Activated CD8-positive, alpha-beta memory T cell treated with anti-CD3 and anti-CD28 coated beads, Interleukin-2, amount 50 U/mL, for 1 hour (primary cell): ENCODE results near the gene CSNK2A2.

Experiments used
- DNase-seq: peaks from one replicate; pipeline ENCODE4 v3.0.0-alpha.2; 2020; ENCODE audit errors: extremely low read depth

CSNK2A2 gene

GRCh38 chr16:58198803-58199411 is 1.0 kb upstream of the CSNK2A2 start:
- no peak for DNase-seq

- no peak for DNase-seq
Observed at GRCh38 chr16:58197314-58198012, 443 bp downstream of the CSNK2A2 start.

- DNase-seq = no peak
Observed at GRCh38 chr16:58196898-58197313, 1.0 kb downstream of the CSNK2A2 start.

GRCh38 chr16:58195771-58196170 is 2.1 kb downstream of the CSNK2A2 start:
- no peak for DNase-seq

GRCh38 chr16:58195344-58195743 is 2.6 kb downstream of the CSNK2A2 start:
- no peak for DNase-seq

- DNase-seq = no peak
Observed at GRCh38 chr16:58194790-58195189, 3.1 kb downstream of the CSNK2A2 start.

- no peak for DNase-seq
Observed at GRCh38 chr16:58187665-58188421, 10.1 kb downstream of the CSNK2A2 start.

- no peak for DNase-seq
Observed at GRCh38 chr16:58187092-58187491, 10.8 kb downstream of the CSNK2A2 start.

GRCh38 chr16:58186176-58186944 is 11.5 kb downstream of the CSNK2A2 start:
- no peak for DNase-seq

- no peak for DNase-seq
Observed at GRCh38 chr16:58177353-58177710, 20.6 kb downstream of the CSNK2A2 start.

- no peak for DNase-seq
Observed at GRCh38 chr16:58176608-58177352, 21.1 kb downstream of the CSNK2A2 start.

- DNase-seq = no peak
Observed at GRCh38 chr16:58170223-58170622, 27.7 kb downstream of the CSNK2A2 start.

GRCh38 chr16:58160855-58161254 is 37.1 kb downstream of the CSNK2A2 start:
- DNase-seq = no peak

GRCh38 chr16:58158725-58159124 is 39.2 kb downstream of the CSNK2A2 start:
- DNase-seq = no peak

- no peak for DNase-seq
Observed at GRCh38 chr16:58157951-58158540, 39.9 kb downstream of the CSNK2A2 start.

GRCh38 chr16:58157239-58157638 is 40.7 kb downstream of the CSNK2A2 start:
- DNase-seq = no peak

GRCh38 chr16:58155839-58156238 is 42.1 kb downstream of the CSNK2A2 start:
- no peak for DNase-seq

- no peak for DNase-seq
Observed at GRCh38 chr16:58154345-58154744, 43.6 kb downstream of the CSNK2A2 start.

- DNase-seq = no peak
Observed at GRCh38 chr16:58152246-58152868, 45.5 kb downstream of the CSNK2A2 start.

GRCh38 chr16:58148526-58148925 is 49.4 kb downstream of the CSNK2A2 start:
- DNase-seq = no peak

- no peak for DNase-seq
Observed at GRCh38 chr16:58148099-58148498, 49.8 kb downstream of the CSNK2A2 start.
